Fibroblast of the conjunctiva (primary cell): ENCODE results near the gene SLC16A8.
"Not testable (repeated sequence)": the region's sequence is repeated elsewhere in the genome, so short reads cannot be mapped to it uniquely, and the experiment has no call there.

Experiments used
- DNase-seq: peaks from one replicate; pipeline ENCODE4 v3.0.0-alpha.2; 2010; ENCODE audit warnings: low read depth

SLC16A8 gene

GRCh38 chr22:38083931-38084631 lies at the start of gene SLC16A8:
Gene SLC16A8 (minus strand): TSS chr22:38084184. CDS start chr22:38082873, 1,311 bp downstream.
- no peak for DNase-seq

- DNase-seq = no peak
Observed at GRCh38 chr22:38133331-38133730, 49.3 kb upstream of the SLC16A8 start.

GRCh38 chr22:38132794-38133193 lies 48.8 kb upstream of the SLC16A8 start:
- no peak for DNase-seq

GRCh38 chr22:38132136-38132535 lies 48.2 kb upstream of the SLC16A8 start:
- DNase-seq = no peak

GRCh38 chr22:38131399-38131798 lies 47.4 kb upstream of the SLC16A8 start:
- no peak for DNase-seq

GRCh38 chr22:38129856-38130255 lies 45.9 kb upstream of the SLC16A8 start:
- no peak for DNase-seq

GRCh38 chr22:38129021-38129420 lies 45.0 kb upstream of the SLC16A8 start:
- no peak for DNase-seq

GRCh38 chr22:38127869-38128268 lies 43.9 kb upstream of the SLC16A8 start:
- DNase-seq = no peak

- no peak for DNase-seq
Observed at GRCh38 chr22:38126928-38127668, 43.1 kb upstream of the SLC16A8 start.

- no peak for DNase-seq
Observed at GRCh38 chr22:38125751-38126201, 41.8 kb upstream of the SLC16A8 start.

GRCh38 chr22:38125038-38125610 lies 41.1 kb upstream of the SLC16A8 start:
- no peak for DNase-seq

GRCh38 chr22:38124236-38124974 lies 40.4 kb upstream of the SLC16A8 start:
- DNase-seq = no peak

GRCh38 chr22:38122616-38123015 lies 38.6 kb upstream of the SLC16A8 start:
- DNase-seq = no peak

- no peak for DNase-seq
Observed at GRCh38 chr22:38120359-38121110, 36.6 kb upstream of the SLC16A8 start.

- DNase-seq = not testable (repeated sequence)
Observed at GRCh38 chr22:38118747-38119146, 34.8 kb upstream of the SLC16A8 start.

- DNase-seq = no peak
Observed at GRCh38 chr22:38118182-38118581, 34.2 kb upstream of the SLC16A8 start.

- DNase-seq = not testable (repeated sequence)
Observed at GRCh38 chr22:38117556-38117955, 33.6 kb upstream of the SLC16A8 start.

GRCh38 chr22:38115423-38116205 lies 31.6 kb upstream of the SLC16A8 start:
- DNase-seq = no peak

- DNase-seq = peak; percentile 61
Observed at GRCh38 chr22:38114484-38115398, 30.8 kb upstream of the SLC16A8 start.

GRCh38 chr22:38112381-38112780 lies 28.4 kb upstream of the SLC16A8 start:
- no peak for DNase-seq
